DND-41 (cell line): ENCODE data around the gene LUZP2.

ENCODE experiments used
- ATAC-seq: fragments of 200-7000 bp; cut with Tn5 transposase; 3 replicates; pipeline ENCODE4 v1.9.1; 2021; ENCODE audit warnings: low read depth; ENCODE audit not compliant: insufficient read depth
- DNase-seq: peaks from one replicate; pipeline ENCODE4 v3.0.0-alpha.2; 2020
- H2AFZ ChIP-seq: 2 replicates; pipeline ENCODE4 v1.6.0; 2012; ENCODE audit warnings: low read depth, low read length
- H3K27ac ChIP-seq: 2 replicates; pipeline ENCODE4 v1.5.1; 2012; ENCODE audit warnings: low read length, inconsistent platforms
- H3K27me3 ChIP-seq: fragments of 200-600 bp; sonication (generic); 2 replicates; pipeline ENCODE4 v1.6.0; 2012; ENCODE audit warnings: low read length, mild to moderate bottlenecking, inconsistent platforms; ENCODE audit not compliant: insufficient read depth, poor library complexity
- H3K36me3 ChIP-seq: 2 replicates; pipeline ENCODE4 v1.5.1; 2012; ENCODE audit warnings: low read length, inconsistent platforms; ENCODE audit not compliant: insufficient read depth
- H3K4me1 ChIP-seq: 2 replicates; pipeline ENCODE4 v1.5.1; 2012; ENCODE audit warnings: mild to moderate bottlenecking, low read length; ENCODE audit not compliant: insufficient read depth
- H3K4me2 ChIP-seq: 2 replicates; pipeline ENCODE4 v1.6.0; 2012; ENCODE audit warnings: mild to moderate bottlenecking, moderate library complexity, low read length, inconsistent platforms; ENCODE audit not compliant: insufficient read depth
- H3K4me3 ChIP-seq, 2 experiments: fragments of 200-600 bp in 1 of 2; shearing (Covaris generic) in 1 of 2; 2 replicates each; pipeline ENCODE4 v1.5.1; 2012 to 2016; ENCODE audit warnings: inconsistent platforms in 2 of 2, low read length in 2 of 2, mild to moderate bottlenecking in 2 of 2, low read depth in 1 of 2, moderate library complexity in 1 of 2
- H3K79me2 ChIP-seq: 2 replicates; pipeline ENCODE4 v1.6.0; 2012; ENCODE audit warnings: low read length, inconsistent platforms; ENCODE audit not compliant: insufficient read depth
- H3K9ac ChIP-seq: 2 replicates; pipeline ENCODE4 v1.6.0; 2012; ENCODE audit warnings: low read depth, mild to moderate bottlenecking, inconsistent platforms, low read length, moderate library complexity
- H3K9me3 ChIP-seq: 2 replicates; pipeline ENCODE4 v1.5.1; 2012; ENCODE audit warnings: low read length, moderate library complexity, mild to moderate bottlenecking, inconsistent platforms; ENCODE audit not compliant: insufficient read depth, severe bottlenecking
- H4K20me1 ChIP-seq: 2 replicates; pipeline ENCODE4 v1.6.0; 2012; ENCODE audit warnings: low read length; ENCODE audit not compliant: insufficient read depth
- CTCF ChIP-seq: IDR thresholded peaks from 2 replicates; pipeline ENCODE4 v1.5.1; 2012; ENCODE audit warnings: borderline replicate concordance, low read length, moderate library complexity, mild to moderate bottlenecking; ENCODE audit not compliant: poor library complexity, severe bottlenecking; ENCODE audit errors: extremely low read depth
- EZH2 ChIP-seq: IDR thresholded peaks from 3 replicates; pipeline ENCODE4 v1.6.1; 2012; ENCODE audit warnings: borderline replicate concordance, low read depth, mild to moderate bottlenecking, moderate library complexity, low read length, inconsistent platforms; ENCODE audit not compliant: severe bottlenecking

The LUZP2 gene

GRCh38 chr11:24496386-24496735 lies 492 bp upstream of the LUZP2 start:
- TF ChIP-seq CTCF (no peak), EZH2 (no peak)
- no peaks in the 10 kb centered on the region for H3K36me3 ChIP-seq
- H3K4me1 ChIP-seq, result no peaks in the 10 kb centered on the region
- H2AFZ ChIP-seq, result no peak overlapping the region
- no peak overlapping the region for H3K9ac ChIP-seq
- H4K20me1 ChIP-seq, result no peaks in the 10 kb centered on the region
- H3K4me2 ChIP-seq, result no peak overlapping the region
- DNase-seq (no peak), ATAC-seq (no peak)
- H3K27me3 ChIP-seq, result no peaks in the 10 kb centered on the region
- no peak overlapping the region for H3K27ac ChIP-seq
- H3K79me2 ChIP-seq, result no peaks in the 10 kb centered on the region
- H3K4me3 ChIP-seq, result no peak overlapping the region
- H3K9me3 ChIP-seq, result no peaks in the 10 kb centered on the region

- no peaks in the 10 kb centered on the region for H3K36me3 ChIP-seq
- H3K4me3 ChIP-seq, result no peak overlapping the region
- no peaks in the 10 kb centered on the region for H3K79me2 ChIP-seq
- H3K27ac ChIP-seq, result no peak overlapping the region
- ATAC-seq (no peak), DNase-seq (no peak)
- no peaks in the 10 kb centered on the region for H3K27me3 ChIP-seq
- H2AFZ ChIP-seq, result no peak overlapping the region
- H3K4me1 ChIP-seq, result no peaks in the 10 kb centered on the region
- no peak overlapping the region for H3K9ac ChIP-seq
- TF ChIP-seq EZH2, result no peak
- TF ChIP-seq CTCF, result no peak
- no peak overlapping the region for H3K4me2 ChIP-seq
- no peaks in the 10 kb centered on the region for H4K20me1 ChIP-seq
- no peaks in the 10 kb centered on the region for H3K9me3 ChIP-seq
These were observed 978 bp downstream of the LUZP2 start for GRCh38 chr11:24497831-24498230.

- no peaks in the 10 kb centered on the region for H3K79me2 ChIP-seq
- no peaks in the 10 kb centered on the region for H3K27me3 ChIP-seq
- H4K20me1 ChIP-seq, result no peaks in the 10 kb centered on the region
- H3K9me3 ChIP-seq, result no peaks in the 10 kb centered on the region
- H3K27ac ChIP-seq, result no peak overlapping the region
- TF ChIP-seq CTCF (no peak), EZH2 (no peak)
- DNase-seq (no peak), ATAC-seq (no peak)
- H3K36me3 ChIP-seq, result no peaks in the 10 kb centered on the region
- H3K4me3 ChIP-seq, result no peak overlapping the region
- no peak overlapping the region for H3K9ac ChIP-seq
- no peak overlapping the region for H3K4me2 ChIP-seq
- H3K4me1 ChIP-seq, result no peaks in the 10 kb centered on the region
- no peak overlapping the region for H2AFZ ChIP-seq
These were observed 5.6 kb downstream of the LUZP2 start for GRCh38 chr11:24502425-24502824.

GRCh38 chr11:24509114-24509513 lies 12.3 kb downstream of the LUZP2 start:
- Histone ChIP-seq H4K20me1 (no peaks in the 10 kb centered on the region), H3K4me1 (no peaks in the 10 kb centered on the region), H3K4me3 (no peak overlapping the region), H3K27me3 (no peaks in the 10 kb centered on the region), H3K9me3 (no peaks in the 10 kb centered on the region), H2AFZ (no peak overlapping the region), H3K4me2 (no peak overlapping the region), H3K79me2 (no peaks in the 10 kb centered on the region), H3K36me3 (no peaks in the 10 kb centered on the region), H3K9ac (no peak overlapping the region), H3K27ac (no peak overlapping the region)
- DNase-seq, result no peak
- no peak for ATAC-seq
- no peak for TF ChIP-seq CTCF
- TF ChIP-seq EZH2, result no peak
